SK-N-SH treated with all-trans-retinoic acid at 6 μM for 48 hours (cell line): ENCODE measurements around the gene HOXA4.

Experiments used
- ATAC-seq: fragments of 200-7000 bp; cut with Tn5 transposase; 3 replicates; pipeline ENCODE4 v1.9.1; 2020; ENCODE audit warnings: mild to moderate bottlenecking, moderate library complexity
- ARNTL ChIP-seq: fragments of 450-650 bp; formaldehyde crosslinking; IDR thresholded peaks from 2 replicates; pipeline ENCODE4 v1.5.0; 2020; ENCODE audit warnings: low read depth, mild to moderate bottlenecking, moderate library complexity, borderline replicate concordance
- BACH2 ChIP-seq: fragments of 250-450 bp; sonication (Bioruptor Pico); IDR thresholded peaks from 2 replicates; pipeline ENCODE4 v1.9.0; 2021; ENCODE audit warnings: mild to moderate bottlenecking, borderline replicate concordance
- CREB5 ChIP-seq: fragments of 250-450 bp; sonication (Bioruptor Pico); IDR thresholded peaks from 2 replicates; pipeline ENCODE4 v1.5.1; 2020; ENCODE audit warnings: low read depth, mild to moderate bottlenecking, moderate library complexity
- CSRNP3 ChIP-seq: fragments of 250-450 bp; sonication (Bioruptor Pico); IDR thresholded peaks from 2 replicates; pipeline ENCODE4 v1.5.1; 2021; ENCODE audit warnings: mild to moderate bottlenecking, moderate library complexity
- ESRRG ChIP-seq: fragments of 250-450 bp; sonication (Bioruptor Pico); IDR thresholded peaks from 2 replicates; pipeline ENCODE4 v1.6.1; 2021; ENCODE audit warnings: mild to moderate bottlenecking
- ISL1 ChIP-seq: fragments of 250-450 bp; sonication (Bioruptor Pico); IDR thresholded peaks from 2 replicates; pipeline ENCODE4 v2.1.2; 2022; ENCODE audit warnings: mild to moderate bottlenecking, moderate library complexity
- OSR1 ChIP-seq: fragments of 250-450 bp; sonication (Bioruptor Pico); IDR thresholded peaks from 2 replicates; pipeline ENCODE4 v1.8.0; 2022; ENCODE audit warnings: moderate library complexity, mild to moderate bottlenecking, inconsistent platforms
- PATZ1 ChIP-seq: fragments of 250-450 bp; sonication (Bioruptor Pico); IDR thresholded peaks from 2 replicates; pipeline ENCODE4 v1.8.0; 2020; ENCODE audit warnings: mild to moderate bottlenecking, moderate library complexity, borderline replicate concordance
- POU6F1 ChIP-seq: fragments of 250-450 bp; sonication (Bioruptor Pico); IDR thresholded peaks from 2 replicates; pipeline ENCODE4 v1.8.0; 2021; ENCODE audit warnings: low read depth, mild to moderate bottlenecking, moderate library complexity, borderline replicate concordance
- PPARA ChIP-seq: fragments of 250-450 bp; sonication (Bioruptor Pico); IDR thresholded peaks from 2 replicates; pipeline ENCODE4 v1.5.0; 2020; ENCODE audit warnings: mild to moderate bottlenecking, borderline replicate concordance
- SNAI2 ChIP-seq: fragments of 250-450 bp; sonication (Bioruptor Pico); IDR thresholded peaks from 2 replicates; pipeline ENCODE4 v1.5.0; 2020; ENCODE audit warnings: mild to moderate bottlenecking, moderate library complexity
- TCF4 ChIP-seq: fragments of 250-450 bp; sonication (Bioruptor Pico); IDR thresholded peaks from 2 replicates; pipeline ENCODE4 v1.8.0; 2021; ENCODE audit warnings: mild to moderate bottlenecking, moderate library complexity, borderline replicate concordance
- TOX ChIP-seq: fragments of 250-450 bp; sonication (Bioruptor Pico); IDR thresholded peaks from 2 replicates; pipeline ENCODE4 v1.8.0; 2021; ENCODE audit warnings: mild to moderate bottlenecking, moderate library complexity, borderline replicate concordance
- TSHZ2 ChIP-seq: fragments of 250-450 bp; sonication (Bioruptor Pico); IDR thresholded peaks from 2 replicates; pipeline ENCODE4 v1.5.0; 2020; ENCODE audit warnings: mild to moderate bottlenecking, moderate library complexity
- ZC3H10 ChIP-seq: fragments of 250-450 bp; sonication (Bioruptor Pico); IDR thresholded peaks from 2 replicates; pipeline ENCODE4 v1.5.1; 2021; ENCODE audit warnings: mild to moderate bottlenecking, moderate library complexity
- ZFP3 ChIP-seq: fragments of 250-450 bp; sonication (Bioruptor Pico); IDR thresholded peaks from 2 replicates; pipeline ENCODE4 v1.5.0; 2020; ENCODE audit warnings: mild to moderate bottlenecking, moderate library complexity
- ZFP30 ChIP-seq: fragments of 450-650 bp; formaldehyde crosslinking; IDR thresholded peaks from 2 replicates; pipeline ENCODE4 v1.5.0; 2022; ENCODE audit warnings: mild to moderate bottlenecking, moderate library complexity
- ZNF565 ChIP-seq: fragments of 450-650 bp; formaldehyde crosslinking; conservative IDR thresholded peaks from 2 replicates; pipeline ENCODE4 v1.5.0; 2020; ENCODE audit warnings: low read depth, mild to moderate bottlenecking, moderate library complexity
- ZNF70 ChIP-seq: fragments of 450-650 bp; formaldehyde crosslinking; IDR thresholded peaks from 2 replicates; pipeline ENCODE4 v1.5.0; 2020; ENCODE audit warnings: mild to moderate bottlenecking, moderate library complexity
- ZNF8 ChIP-seq: fragments of 450-650 bp; formaldehyde crosslinking; IDR thresholded peaks from 2 replicates; pipeline ENCODE4 v1.5.0; 2020; ENCODE audit warnings: mild to moderate bottlenecking, moderate library complexity

The HOXA4 gene

GRCh38 chr7:27148031-27148755 is 17.6 kb upstream of the HOXA4 start (continued):
- TF ChIP-seq ARNTL, result no peak
- TF ChIP-seq, all 23 proteins: peak for 0

- ATAC-seq, result no peak
- TF ChIP-seq ZC3H10 (CRISPR knock-in tag), result no peak
- TF ChIP-seq ZNF70 (CRISPR knock-in tag), result no peak
- no peak for TF ChIP-seq CSRNP3 (CRISPR knock-in tag)
These were observed 16.9 kb upstream of the HOXA4 start, which contains the start of gene HOXA6 for GRCh38 chr7:27147199-27148030. TSS of gene HOXA6 (minus strand) at chr7:27147774. CDS start at chr7:27147749, 25 bp downstream.

GRCh38 chr7:27146491-27147198 is 16.1 kb upstream of the HOXA4 start:
- TF ChIP-seq POU6F1 (CRISPR knock-in tag), result no peak
- no peak for TF ChIP-seq ZFP30
- TF ChIP-seq TSHZ2 (CRISPR knock-in tag), result no peak
- TF ChIP-seq ZNF8, result no peak
- no peak for TF ChIP-seq ZFP3
- TF ChIP-seq ZNF565 (CRISPR knock-in tag), result no peak
- TF ChIP-seq BACH2, result no peak
- TF ChIP-seq ARNTL, result no peak
- TF ChIP-seq CREB5 (CRISPR knock-in tag), result no peak
- no peak for TF ChIP-seq ISL1 (CRISPR knock-in tag)
- no peak for ATAC-seq

GRCh38 chr7:27145914-27146412 is 15.4 kb upstream of the HOXA4 start:
- no peak for ATAC-seq
- no peak for TF ChIP-seq PATZ1 (CRISPR knock-in tag)
- TF ChIP-seq OSR1 (CRISPR knock-in tag), result no peak
- TF ChIP-seq ZNF70 (CRISPR knock-in tag), result no peak
- no peak for TF ChIP-seq ARNTL
- no peak for TF ChIP-seq ZC3H10 (CRISPR knock-in tag)
- no peak for TF ChIP-seq TCF4
- TF ChIP-seq PPARA, result no peak
- TF ChIP-seq TOX (CRISPR knock-in tag), result no peak
- no peak for TF ChIP-seq SNAI2 (CRISPR knock-in tag)
- TF ChIP-seq CREB5 (CRISPR knock-in tag), result no peak
- TF ChIP-seq ESRRG (CRISPR knock-in tag), result no peak
- TF ChIP-seq ZNF8, result no peak
- TF ChIP-seq POU6F1 (CRISPR knock-in tag), result no peak
- no peak for TF ChIP-seq BACH2
